NCI-H460 (cell line): ENCODE measurements around the gene RPL12. TPM values are rescaled to one million over a fixed set of nuclear protein-coding genes. Genes with fewer than 3 reads are reported as not detected.
"Not testable (repeated sequence)": the region's sequence is repeated elsewhere in the genome, so short reads cannot be mapped to it uniquely, and the experiment has no call there.

ENCODE experiments used
- DNase-seq: peaks from one replicate; pipeline ENCODE4 v3.0.0-alpha.2; 2016; ENCODE audit warnings: low read depth; ENCODE audit errors: extremely low read depth
- total RNA-seq: library from RNA; depleted of rRNA; stranded (reverse); fragments of >200 nt; shearing (Covaris generic); gene quantifications from 2 replicates; pipeline ENCODE4 v1.2.3, GENCODE V29; 2014

RPL12 gene
- total RNA-seq, 1 experiment from 2014 or later = 4,221 TPM

DNA sequence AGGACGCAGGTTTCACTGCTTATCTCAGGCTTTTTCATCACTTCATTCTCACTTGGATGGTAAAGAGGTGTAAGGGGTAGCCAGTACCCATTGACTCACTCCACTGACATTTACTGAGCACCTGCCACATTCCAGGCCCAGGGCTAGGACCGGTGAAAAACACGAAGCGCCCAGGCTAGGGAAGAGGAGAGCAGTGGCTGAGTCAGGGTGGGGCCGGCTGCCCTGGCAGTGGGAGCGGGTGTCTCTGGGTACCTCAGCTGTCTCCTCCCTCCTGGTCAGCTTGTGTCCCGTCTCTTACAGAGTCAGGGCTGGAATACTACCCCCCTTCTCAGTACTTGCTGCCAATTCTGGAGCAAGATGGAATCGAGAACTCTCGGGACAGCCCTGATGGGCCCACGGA lies 22.3 kb upstream of the RPL12 start:
- DNase-seq = no peak

DNA sequence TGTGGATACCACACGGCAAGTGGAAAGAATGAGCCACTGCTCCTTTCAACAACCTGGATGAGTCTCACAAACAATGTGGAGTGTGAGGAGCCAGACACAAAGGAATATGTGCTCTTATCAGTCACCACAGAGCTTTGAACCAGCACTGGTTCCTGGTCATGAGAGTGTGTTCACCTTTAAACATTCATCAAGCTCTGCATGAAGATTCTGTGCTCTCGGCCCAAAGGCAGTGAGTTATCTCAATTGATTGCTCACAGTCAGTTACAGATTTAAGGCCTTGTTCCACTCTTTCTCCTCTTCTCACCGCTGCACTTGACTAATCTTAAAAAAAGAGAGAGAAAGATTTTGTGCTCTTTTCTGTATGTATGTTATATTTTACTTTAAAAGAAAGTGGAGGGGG lies 19.5 kb upstream of the RPL12 start:
- no peak for DNase-seq

DNA sequence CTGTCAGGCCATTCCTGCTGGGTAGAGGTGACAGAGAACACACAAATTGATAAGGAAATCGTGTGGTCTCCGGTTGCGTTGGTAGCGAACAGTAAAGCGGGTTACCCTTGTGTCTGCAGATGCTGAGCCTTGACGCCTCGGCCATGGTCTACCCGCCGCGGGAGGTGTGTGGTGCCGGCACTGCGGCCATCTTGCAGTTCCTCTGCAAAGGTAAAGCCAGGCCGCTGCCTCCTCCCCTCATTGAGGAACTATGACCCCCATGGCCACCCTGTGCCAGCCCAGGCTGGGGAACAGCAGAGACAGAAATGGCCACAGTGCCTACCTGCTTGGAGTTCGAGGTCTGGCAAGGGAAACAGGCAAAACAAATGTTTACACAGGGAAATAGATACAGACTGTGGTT lies 16.4 kb upstream of the RPL12 start:
- DNase-seq = no peak

DNA sequence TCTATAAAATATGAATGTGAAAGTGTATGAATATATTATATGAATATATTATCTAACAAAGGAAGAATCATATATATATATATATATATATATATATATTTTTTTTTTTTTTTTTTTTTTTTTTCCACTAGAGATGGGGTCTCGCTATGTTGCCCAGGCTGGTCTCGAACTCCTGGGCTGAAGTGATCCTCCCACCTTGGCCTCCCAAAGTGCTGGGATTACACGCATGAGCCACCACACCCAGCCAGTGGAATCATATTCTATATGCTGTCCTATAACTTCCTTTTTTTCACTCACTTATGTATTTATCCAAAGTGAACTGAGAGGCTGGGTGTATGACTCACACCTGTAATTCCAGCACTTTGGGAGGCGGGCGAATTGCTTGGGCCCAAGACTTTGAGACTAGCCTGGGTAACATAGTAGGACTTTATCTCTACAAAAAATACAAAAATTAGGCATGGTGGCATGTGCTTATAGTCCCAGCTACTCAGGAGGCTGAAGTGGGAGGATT lies 15.3 kb upstream of the RPL12 start:
- DNase-seq = not testable (repeated sequence)

DNA sequence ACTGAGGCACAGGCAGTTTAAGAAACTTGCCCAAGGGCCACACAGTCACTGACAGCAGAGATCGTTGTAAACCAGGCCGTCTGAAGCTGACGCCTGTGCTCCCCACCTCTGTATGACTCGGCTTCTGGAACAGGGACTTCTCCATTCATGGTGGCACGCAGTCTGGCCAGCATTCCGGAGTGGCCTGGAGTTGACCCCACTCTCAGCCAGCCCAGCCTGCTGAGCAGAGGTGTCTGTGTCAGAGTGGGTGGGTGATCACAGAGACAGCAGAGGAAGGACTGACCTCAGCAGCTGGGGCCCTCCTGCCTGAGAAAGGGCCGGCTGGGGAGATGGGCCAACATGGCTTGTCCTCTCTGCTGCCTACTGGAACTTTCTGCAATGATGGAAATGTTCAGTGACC lies 12.7 kb upstream of the RPL12 start:
- no peak for DNase-seq

DNA sequence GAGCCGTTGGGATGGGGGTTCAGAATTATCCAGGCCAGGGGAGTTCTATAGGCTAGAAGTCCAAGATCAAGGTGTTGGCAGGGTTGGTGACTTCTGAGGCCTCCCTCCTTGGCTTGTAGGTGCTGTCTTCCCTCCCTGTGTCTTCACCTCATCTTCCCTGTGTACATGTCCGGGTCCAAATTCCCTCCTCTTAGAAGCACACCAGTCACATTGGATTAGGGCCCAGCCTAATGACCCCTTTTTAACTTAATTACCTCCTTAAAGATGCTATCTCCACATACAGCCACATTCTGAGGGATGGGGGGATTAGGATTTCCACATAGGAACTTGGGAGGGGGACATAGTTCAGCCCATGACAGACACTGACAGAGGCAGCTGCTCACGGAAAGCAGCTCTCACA lies 12.2 kb upstream of the RPL12 start:
- no peak for DNase-seq

DNA sequence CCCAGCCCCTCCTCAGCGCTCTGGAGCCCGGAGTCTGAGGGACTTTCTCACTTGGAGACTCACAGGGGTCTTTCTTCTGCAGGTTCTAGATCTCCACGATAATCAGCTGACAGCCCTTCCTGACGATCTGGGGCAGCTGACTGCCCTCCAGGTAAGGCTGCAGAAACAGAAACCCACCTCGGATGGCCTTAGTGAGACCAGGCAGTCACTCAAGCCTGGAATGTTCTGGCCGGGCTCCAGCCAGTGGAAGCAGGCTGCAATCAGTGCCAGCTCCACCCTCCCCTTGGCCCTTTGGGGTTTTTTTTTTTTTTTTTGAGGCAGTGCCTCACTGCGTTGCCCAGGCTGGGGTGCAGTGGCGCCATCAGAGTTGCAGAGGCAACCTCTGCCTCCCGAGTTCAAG lies 7.7 kb upstream of the RPL12 start:
- DNase-seq = no peak

DNA sequence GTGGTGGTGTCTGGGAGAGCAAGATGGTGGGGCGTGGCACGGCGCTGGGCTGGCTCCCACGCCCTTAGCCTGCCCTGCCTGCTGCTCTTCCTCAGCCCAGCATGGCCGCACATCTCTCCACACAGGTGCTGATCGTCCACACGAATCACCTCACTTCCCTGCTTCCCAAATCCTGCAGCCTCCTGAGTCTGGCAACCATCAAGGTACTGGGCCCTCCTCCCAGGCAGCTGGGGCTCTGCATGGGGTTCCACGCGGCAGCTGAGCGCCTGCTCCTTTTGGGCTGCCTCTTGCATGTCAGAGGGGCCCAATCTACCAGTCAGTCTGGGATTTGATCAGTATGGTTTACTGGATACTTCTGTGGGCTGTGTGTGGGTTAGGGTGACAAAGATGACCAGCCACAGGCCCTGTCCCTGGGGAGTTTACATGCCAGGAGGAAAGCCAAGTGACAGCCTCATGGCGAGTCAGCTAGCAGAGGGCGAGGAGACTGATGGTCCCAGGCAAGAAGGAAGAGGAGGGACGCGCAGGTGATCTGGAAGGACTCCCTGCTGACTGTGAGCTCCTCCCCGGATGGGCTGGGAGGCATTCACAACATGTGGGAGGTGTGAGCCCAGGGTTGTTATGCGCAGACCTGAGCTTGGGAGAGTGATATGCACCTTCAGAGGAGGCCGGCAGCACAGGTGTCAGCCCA lies 6.1 kb upstream of the RPL12 start:
- DNase-seq = no peak

DNA sequence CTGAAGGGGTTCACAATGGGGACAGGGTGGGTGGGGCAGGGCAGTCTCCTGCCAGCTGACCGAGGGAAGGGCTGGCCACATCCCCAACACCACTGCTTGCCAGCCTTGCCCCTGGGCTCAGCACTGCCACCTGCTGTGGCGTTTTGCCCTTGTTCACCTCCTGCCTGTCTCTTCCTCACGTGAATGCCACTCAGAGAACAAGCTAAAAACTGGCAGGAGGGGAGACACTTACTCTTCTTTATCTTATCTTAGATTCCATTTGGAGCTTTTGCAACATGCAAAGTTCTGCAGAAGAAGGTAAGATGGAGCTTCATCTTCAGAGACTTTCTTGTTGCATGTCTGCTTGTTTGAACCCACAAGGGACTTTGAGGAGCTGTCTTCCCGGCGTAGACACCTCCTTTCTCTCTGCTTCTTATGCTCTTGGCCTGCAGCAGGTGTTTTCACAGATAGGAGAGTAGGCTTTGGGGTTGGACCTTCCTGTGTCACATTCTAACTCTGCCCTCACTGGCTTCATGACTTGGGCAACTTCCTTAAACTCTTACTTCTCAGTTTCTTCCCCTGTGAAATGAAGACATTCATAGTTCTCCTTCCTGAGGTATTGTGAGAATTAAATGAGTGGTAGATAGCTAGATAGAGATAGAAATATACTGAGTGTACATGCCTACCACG lies 4.3 kb upstream of the RPL12 start:
- no peak for DNase-seq

DNA sequence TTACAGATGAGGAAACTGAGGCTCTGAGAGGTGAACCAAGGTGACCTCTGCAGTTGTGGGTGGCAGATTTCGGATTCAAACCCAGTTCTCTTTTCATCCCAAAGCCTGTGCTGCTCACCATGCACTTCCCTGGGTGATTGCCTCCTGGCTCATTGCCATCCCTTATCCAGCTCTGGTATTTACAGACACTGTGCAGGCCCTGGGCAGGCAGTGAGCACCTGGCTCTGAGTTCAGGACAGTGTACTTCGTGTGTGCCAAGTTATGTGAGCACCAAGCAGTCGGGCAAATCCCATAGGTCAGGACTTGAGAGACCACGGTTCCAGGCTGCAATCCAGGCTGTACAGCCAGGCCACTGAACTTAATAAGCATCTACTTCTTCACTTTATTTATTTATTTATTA lies 1.5 kb upstream of the RPL12 start:
- no peak for DNase-seq

DNA sequence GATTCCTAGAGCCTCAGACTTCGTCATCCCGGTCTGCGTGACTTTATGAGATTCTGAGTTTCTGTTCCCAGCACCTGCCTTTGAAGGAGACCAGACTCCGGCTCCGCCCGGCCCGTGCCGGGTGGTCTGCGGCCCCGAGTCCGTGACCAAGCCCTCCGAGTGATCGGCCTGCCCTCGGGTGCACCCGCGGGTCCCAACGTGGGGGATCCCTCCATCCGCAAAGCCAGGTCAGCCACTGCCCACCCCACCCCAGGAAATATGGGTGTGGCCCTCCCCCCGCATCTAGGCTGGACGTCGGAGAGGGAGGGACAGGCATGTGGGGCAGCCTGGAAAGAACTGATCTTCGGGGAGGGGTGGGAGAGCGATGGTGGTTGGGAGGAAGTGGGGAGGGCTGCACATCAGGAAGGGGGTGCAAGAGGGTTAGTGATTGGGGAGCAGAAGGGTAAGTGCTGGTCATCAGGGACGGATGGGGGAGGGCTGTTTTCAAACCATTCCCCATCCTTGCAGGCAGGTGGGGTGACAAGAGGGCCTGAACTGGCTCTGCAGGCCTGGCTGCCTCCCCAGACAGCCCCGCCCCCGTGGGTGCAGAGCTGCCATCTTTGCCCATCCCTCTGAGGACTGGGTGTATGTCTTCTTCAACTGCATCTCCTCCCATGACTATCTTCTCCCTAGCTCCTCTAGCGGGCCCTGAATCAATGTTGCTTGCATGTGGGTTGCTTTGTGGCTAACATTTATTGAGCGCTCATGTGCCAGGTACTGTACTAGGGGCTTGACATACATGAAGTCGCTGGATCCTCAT lies 851 bp upstream of the RPL12 start:
- DNase-seq = no peak

DNA sequence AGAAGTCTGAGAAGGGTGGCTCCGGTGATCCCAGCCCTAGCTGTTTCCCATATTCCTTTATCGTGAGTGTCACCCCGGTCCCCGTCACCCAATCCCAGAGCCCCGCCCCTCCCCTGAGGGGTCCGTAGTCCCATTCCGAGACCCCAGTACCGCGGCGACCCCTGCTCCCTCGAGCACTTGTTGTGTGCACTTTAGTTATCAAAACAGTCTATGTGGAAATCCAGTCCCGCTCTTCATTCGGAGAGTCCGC lies 327 bp upstream of the RPL12 start:
- DNase-seq = no peak

DNA sequence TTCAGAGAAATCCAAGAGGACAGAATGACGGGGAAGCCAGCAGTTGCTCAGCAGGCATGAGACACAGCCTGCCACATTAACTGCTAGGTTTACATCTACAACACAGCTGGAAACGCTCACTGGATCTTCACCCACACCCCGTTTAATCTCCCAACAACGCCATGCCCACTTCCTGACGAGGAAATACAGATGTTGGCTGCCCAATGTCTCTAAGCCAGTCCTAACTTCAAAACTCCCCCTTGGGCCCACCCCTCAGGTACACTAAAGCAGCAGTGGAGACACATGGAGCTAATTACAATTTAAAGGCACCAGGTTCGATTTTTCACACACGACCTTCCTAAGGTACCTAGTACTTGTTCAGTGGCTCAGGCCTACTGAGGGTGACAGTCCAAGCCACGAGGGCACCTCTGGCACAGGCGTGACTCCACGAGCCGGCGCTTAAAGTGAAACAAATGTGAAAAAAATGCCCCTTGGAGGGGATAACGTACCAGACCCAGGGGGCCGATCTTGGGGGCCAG lies 904 bp downstream of the RPL12 start:
- DNase-seq = no peak

DNA sequence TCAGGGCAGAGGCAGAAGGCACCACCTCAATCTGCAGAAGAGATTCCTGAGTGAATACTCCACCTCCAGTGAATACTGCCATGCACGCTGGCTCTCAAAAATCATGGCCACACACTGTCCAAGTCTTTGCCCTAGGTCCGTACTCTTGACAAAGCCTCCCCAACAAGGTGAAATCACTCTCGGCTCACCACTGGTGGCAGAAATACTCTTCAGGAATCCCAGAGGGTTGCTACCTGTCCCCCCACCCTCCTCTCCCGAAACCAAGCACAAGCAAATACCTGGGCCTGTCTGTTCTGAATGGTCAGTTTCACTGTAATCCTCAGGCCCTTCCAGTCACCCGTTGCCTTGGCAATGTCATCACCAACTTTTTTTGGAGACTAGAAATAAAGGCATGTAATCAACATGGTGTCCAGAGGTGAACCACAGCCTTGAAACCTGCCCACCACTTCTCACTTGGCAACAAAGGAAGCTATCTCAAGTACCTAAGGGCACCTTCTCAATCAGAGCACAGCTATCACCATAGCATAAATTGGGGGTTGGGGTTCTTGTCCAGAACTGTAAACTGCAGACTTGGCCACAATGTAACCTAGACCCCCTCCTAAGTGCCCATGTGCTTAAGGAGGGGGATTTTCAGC lies 1.8 kb downstream of the RPL12 start:
- DNase-seq = no peak

DNA sequence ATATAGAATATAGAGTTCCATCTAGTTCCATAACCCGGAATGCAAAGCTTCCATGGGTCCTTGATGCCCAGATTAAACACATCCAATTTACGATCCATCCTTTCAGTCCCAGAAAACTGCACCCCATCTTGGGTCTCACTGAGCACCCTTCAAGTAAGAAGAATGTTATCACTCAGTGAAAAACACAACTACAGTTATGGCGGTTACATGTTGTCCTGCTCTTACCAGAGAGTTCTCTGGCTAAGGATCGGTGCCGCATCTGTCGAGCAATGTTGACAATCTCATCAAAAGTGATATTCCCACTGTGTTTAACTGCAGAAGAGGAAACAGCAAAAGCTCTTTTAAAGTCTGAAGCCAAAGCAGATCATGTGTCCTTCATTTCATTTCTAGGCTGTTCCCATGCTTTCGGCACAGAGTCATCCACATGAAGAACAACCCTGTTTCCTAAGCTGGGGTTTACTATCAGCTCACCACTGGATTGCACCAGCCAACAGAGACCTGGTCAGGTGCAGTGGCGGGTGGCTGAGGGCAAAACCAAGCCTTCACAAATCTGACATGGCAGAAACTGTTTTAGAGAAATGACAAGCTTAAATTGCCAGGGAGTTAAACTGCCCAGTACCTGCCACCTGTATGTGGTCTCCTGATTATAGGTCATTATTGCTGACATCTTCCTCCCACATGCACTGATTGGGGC lies 2.9 kb downstream of the RPL12 start:
- no peak for DNase-seq

DNA sequence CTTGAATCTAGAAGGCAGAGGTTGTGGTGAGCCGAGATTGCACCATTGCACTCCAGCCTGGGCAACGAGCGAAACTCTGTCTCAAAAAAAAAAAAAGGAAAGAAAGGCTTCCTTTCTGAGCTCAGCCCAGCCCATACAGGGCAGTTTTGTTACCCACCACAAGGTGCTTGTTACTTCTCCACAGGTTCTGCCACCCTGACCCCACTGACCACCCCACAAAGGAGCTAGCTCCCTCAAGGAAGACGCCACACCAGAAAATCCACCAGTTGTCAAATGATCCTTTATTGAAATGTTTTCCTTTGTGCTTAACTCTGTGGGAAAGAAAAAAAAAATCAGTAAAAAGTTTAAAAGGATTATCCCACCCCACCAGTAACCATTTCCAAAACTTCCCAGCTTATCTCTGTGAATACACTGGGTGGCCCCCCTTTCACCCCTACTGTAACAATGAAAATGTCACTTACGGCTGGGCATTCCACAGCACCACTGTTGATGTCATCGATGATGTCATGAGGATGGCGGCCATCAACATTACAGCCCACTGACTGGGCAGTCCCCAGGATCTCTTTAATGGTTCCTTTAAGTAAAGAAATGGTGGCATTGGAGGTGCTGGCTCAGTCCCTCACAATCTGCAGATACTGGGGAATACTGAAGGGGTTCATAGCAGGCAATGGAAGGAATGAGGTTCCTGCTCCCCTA lies 3.6 kb downstream of the RPL12 start:
- no peak for DNase-seq

DNA sequence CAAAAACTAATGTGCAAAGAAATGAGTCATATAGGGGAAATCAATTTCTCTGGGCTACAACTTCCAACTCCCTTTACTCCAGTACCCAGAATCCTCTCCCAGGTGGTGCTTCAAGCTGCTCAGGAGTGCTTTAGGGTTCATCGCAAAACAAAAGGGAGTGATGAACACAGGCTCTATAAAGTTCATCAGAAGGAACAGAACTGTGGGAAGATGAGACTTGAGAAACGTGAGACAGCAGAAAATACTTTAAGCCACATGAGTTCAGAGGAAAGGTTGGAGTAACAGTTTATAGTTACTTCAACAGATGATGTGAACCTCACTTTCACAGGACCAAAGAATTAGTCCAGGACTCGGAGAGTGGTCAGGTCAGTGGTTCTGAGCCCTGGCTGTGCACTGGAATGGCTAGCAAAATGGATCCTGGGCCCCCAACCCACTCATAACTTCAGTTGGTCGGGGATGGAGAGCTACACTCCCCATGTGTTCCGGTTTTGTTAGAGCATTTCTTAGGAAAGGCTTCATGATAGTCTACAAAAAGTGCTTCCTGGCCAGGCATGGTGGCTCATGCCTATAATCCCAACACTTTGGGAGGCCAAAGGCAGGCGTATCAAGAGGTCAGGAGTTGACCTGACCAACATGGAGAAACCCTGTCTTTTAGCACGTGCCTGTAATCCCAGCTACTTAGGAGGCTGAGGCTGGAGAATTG lies 4.3 kb downstream of the RPL12 start:
- no peak for DNase-seq

DNA sequence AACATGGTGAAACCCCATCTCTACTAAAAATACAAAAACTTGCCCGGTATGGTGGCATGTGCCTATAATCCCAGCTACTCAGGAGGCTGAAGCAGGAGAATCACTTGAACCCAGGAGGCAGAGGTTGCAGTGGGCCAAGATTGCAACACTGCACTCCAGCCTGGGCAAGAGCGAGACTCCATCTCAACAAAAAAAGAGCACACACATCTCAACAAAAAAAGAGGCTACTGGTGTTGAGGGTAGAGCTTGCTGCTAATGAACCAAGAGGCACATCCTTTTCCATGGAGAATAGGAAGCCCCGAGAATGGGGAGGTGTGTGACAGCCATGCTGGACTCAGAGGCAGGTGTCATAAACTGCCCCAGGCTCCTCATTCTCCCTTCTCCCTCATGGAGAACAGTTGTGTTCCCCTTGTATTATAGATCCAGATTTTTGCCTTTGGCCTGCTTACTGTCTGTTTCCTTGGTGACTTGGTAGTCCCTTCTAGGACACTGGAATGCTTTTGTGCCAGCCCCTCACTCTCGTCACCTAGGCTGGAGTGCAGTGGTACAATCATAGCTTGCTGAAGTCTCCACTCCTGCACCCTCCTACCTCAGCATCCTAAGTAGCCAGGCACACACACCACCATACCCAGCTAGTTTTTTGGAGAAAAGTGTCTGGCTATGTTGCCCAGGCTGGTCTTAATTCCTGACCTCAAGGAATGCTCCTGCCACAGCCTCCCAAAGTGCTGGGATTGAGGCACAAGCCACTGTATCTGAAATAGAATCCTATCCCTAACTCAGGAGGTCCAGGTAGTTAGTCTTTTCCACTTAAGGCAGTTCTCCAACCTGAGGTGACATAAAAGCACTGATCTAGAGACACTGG lies 5.1 kb downstream of the RPL12 start:
- no peak for DNase-seq
